Measurements from ENCODE around the gene KIF26A.

KIF26A gene

DNA sequence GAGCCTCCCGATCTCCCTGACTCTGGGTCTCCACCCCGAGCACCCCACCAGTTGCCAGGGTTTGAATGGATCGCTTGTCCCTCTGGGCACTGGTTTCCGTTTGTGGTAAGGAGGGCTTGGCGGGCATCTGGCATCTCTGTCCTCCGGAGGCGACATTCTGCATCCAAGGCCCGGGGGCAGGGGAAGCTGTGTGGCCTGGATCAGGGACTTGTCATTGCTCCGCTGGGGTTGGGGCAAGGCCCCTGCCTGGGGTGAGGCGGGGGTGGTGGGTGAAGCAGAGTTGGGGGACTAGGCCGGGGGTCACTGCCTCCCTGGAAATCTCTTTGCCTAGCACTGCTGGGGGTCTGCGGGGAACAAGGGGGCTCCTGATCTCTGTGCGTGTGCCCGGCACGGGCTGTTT lies 30.2 kb downstream of the KIF26A start:
- Histone ChIP-seq H3K27me3 (replicated peaks in 2 of 5; ENCODE audit: control insufficient read depth in 4 of 5, insufficient read depth in 5 of 5, low read length in 4 of 5) (no peaks in the 10 kb centered on the region), H3K9me3 (ENCODE audit: control extremely low read depth in 1 of 5, control insufficient read depth in 4 of 5, insufficient read depth in 2 of 5, low read depth in 1 of 5, low read length in 4 of 5) (no peaks in the 10 kb centered on the region), H3K36me3 (ENCODE audit: control insufficient read depth in 4 of 4, insufficient read depth in 4 of 4, low read length in 3 of 4) (no peaks in the 10 kb centered on the region), H3K27ac (ENCODE audit: insufficient read depth in 1 of 2, low read depth in 1 of 2, low read length in 2 of 2, poor library complexity in 1 of 2, severe bottlenecking in 2 of 2) (no peak overlapping the region), H3K4me1 (ENCODE audit: control extremely low read depth in 1 of 4, control insufficient read depth in 4 of 4, insufficient read depth in 4 of 4, low read length in 3 of 4) (no peaks in the 10 kb centered on the region), H3K4me3 (ENCODE audit: control insufficient read depth in 1 of 7, extremely low read depth in 1 of 7, insufficient read depth in 4 of 7, low read depth in 2 of 7, low read length in 6 of 7) (no peak overlapping the region)
- POLR2A ChIA-PET: no interaction called here
- no peak for DNase-seq
- WGBS (ENCODE audit: insufficient coverage): 97% methylated on average over 11 of the region's 15 CpGs
- CTCF ChIA-PET: no interaction called here

DNA sequence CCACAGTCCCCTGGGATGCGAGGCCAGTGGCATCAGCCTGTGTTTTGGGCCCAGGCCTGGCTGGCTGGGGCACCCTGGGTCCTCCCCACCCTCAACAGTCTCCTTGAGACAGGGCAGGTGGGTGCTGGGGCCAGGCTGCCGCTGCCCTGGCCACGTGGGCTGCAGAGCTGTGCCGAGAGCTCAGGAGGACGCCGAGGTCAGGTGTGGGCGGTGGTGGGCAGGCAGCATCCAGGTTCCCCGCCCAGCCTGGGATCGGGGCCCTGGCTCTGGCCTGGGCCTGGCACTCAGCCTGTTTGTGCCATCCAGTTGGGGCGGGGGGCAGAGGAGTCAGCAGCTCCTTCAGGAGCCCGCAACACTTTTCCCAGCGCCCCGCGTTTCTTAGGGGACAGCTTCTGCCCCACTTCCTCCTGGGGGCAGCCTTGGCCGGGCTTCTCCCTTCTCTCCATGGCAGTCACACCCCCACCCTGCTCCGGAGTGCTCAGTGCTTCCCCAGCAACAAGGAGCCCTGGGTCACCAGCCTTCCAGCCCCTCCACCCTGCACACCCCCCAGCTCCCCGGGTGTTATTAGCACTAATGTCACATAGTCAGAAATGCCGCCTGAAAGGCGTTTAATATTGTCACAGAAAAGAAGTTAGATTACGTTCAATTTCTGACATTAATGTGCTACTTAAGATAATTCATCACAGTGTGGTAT lies 30.8 kb downstream of the KIF26A start:
- ChIA-PET CTCF (no interaction called here), POLR2A (no interaction called here)
- Histone ChIP-seq H3K36me3 (ENCODE audit: control insufficient read depth in 4 of 4, insufficient read depth in 4 of 4, low read length in 3 of 4) (no peaks in the 10 kb centered on the region), H3K4me1 (ENCODE audit: control extremely low read depth in 1 of 4, control insufficient read depth in 4 of 4, insufficient read depth in 4 of 4, low read length in 3 of 4) (no peaks in the 10 kb centered on the region), H3K4me3 (ENCODE audit: control insufficient read depth in 1 of 7, extremely low read depth in 1 of 7, insufficient read depth in 4 of 7, low read depth in 2 of 7, low read length in 6 of 7) (no peak overlapping the region), H3K27me3 (replicated peaks in 2 of 5; ENCODE audit: control insufficient read depth in 4 of 5, insufficient read depth in 5 of 5, low read length in 4 of 5) (no peaks in the 10 kb centered on the region), H3K9me3 (ENCODE audit: control extremely low read depth in 1 of 5, control insufficient read depth in 4 of 5, insufficient read depth in 2 of 5, low read depth in 1 of 5, low read length in 4 of 5) (no peaks in the 10 kb centered on the region), H3K27ac (ENCODE audit: insufficient read depth in 1 of 2, low read depth in 1 of 2, low read length in 2 of 2, poor library complexity in 1 of 2, severe bottlenecking in 2 of 2) (no peak overlapping the region)
- DNase-seq: no peak
- 87% methylated on average over 19 of the region's 20 CpGs for WGBS (ENCODE audit: insufficient coverage)

DNA sequence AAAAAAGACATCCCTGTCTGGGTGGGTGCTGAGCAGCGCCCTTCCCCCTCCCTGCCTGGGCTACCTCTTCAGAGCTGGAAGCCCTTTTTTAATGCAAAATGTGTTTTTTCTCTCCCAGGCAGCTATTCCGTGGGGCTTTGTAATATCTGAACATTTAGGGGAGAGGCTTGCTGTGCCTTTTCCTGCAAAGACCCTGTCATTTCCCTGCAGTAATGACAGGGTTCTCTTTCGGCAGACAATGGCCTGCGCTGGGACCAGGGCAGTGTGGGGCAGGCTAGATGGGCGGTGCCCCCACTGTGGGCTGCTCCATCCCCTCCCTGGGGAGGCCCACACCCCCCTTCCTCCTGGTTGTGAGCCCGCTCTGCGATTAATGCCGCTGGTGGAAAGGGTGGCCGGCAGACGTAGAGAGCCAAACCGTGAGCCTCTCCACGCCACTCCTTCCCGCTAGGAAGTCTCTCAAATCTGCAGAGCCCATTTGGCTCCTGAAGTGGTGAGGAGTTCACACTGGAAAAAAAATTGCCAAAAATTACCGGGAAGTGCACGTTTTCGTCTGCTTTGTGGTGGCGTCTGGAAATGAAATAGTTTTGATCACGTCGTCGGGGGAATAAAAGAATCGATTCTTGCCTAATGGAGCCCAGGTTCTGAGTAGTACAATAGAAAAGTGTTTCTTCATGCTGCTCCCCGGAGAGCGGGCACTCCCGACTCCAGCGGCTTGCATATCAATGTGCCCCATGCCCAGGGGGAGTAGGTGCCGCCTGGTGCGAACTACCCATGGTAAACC lies 31.5 kb downstream of the KIF26A start:
- DNase-seq: no peak
- Histone ChIP-seq H3K9me3 (ENCODE audit: control extremely low read depth in 1 of 5, control insufficient read depth in 4 of 5, insufficient read depth in 2 of 5, low read depth in 1 of 5, low read length in 4 of 5) (no peaks in the 10 kb centered on the region), H3K4me3 (ENCODE audit: control insufficient read depth in 1 of 7, extremely low read depth in 1 of 7, insufficient read depth in 4 of 7, low read depth in 2 of 7, low read length in 6 of 7) (no peak overlapping the region), H3K36me3 (ENCODE audit: control insufficient read depth in 4 of 4, insufficient read depth in 4 of 4, low read length in 3 of 4) (no peaks in the 10 kb centered on the region), H3K4me1 (ENCODE audit: control extremely low read depth in 1 of 4, control insufficient read depth in 4 of 4, insufficient read depth in 4 of 4, low read length in 3 of 4) (no peaks in the 10 kb centered on the region), H3K27me3 (replicated peaks in 2 of 5; ENCODE audit: control insufficient read depth in 4 of 5, insufficient read depth in 5 of 5, low read length in 4 of 5) (no peaks in the 10 kb centered on the region), H3K27ac (ENCODE audit: insufficient read depth in 1 of 2, low read depth in 1 of 2, low read length in 2 of 2, poor library complexity in 1 of 2, severe bottlenecking in 2 of 2) (no peak overlapping the region)
- POLR2A ChIA-PET: no interaction called here
- CTCF ChIA-PET: no interaction called here
- 83% methylated on average over 20 of the region's 27 CpGs for WGBS (ENCODE audit: insufficient coverage)

DNA sequence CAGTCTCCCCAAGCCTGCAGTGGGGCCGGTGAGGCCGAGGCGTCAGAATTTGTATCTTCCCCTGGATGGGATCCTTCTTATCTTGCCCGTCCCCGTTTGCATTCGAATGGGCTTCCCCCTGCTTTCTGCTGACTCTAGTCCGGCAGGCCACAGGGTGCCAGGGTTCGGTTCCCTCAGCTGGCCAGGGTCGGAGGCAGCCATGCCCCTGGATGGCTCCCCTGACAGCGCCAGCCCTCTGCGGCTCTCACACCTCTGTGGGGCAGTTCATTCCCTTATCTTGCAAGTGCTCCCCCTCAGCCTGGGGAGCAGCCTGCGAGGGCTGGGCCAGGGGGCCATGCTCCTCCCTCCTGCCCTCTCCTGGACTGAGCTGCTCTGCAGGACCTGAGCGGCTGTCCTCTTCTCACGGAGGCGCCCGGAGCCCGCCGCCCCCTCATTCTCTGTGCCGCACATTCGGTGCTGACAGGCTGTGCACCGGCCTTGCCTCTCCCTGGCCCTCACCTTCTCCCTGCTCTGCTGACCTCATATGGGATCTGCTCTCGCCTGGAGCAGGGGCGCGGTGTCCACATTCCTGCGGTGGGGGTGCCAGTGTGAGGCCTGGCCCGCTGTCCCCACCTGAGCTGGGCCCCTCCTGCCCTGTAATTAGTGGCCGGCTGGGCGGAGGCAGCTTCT lies 32.8 kb downstream of the KIF26A start:
- Histone ChIP-seq H3K9me3 (ENCODE audit: control extremely low read depth in 1 of 5, control insufficient read depth in 4 of 5, insufficient read depth in 2 of 5, low read depth in 1 of 5, low read length in 4 of 5) (no peaks in the 10 kb centered on the region), H3K4me3 (ENCODE audit: control insufficient read depth in 1 of 7, extremely low read depth in 1 of 7, insufficient read depth in 4 of 7, low read depth in 2 of 7, low read length in 6 of 7) (no peak overlapping the region), H3K27ac (ENCODE audit: insufficient read depth in 1 of 2, low read depth in 1 of 2, low read length in 2 of 2, poor library complexity in 1 of 2, severe bottlenecking in 2 of 2) (no peak overlapping the region), H3K36me3 (ENCODE audit: control insufficient read depth in 4 of 4, insufficient read depth in 4 of 4, low read length in 3 of 4) (no peaks in the 10 kb centered on the region), H3K27me3 (replicated peaks in 2 of 5; ENCODE audit: control insufficient read depth in 4 of 5, insufficient read depth in 5 of 5, low read length in 4 of 5) (no peaks in the 10 kb centered on the region), H3K4me1 (ENCODE audit: control extremely low read depth in 1 of 4, control insufficient read depth in 4 of 4, insufficient read depth in 4 of 4, low read length in 3 of 4) (no peaks in the 10 kb centered on the region)
- CTCF ChIA-PET: no interaction called here
- no peak for DNase-seq
- POLR2A ChIA-PET: no interaction called here
- 97% methylated on average over 23 of the region's 28 CpGs for WGBS (ENCODE audit: insufficient coverage)

DNA sequence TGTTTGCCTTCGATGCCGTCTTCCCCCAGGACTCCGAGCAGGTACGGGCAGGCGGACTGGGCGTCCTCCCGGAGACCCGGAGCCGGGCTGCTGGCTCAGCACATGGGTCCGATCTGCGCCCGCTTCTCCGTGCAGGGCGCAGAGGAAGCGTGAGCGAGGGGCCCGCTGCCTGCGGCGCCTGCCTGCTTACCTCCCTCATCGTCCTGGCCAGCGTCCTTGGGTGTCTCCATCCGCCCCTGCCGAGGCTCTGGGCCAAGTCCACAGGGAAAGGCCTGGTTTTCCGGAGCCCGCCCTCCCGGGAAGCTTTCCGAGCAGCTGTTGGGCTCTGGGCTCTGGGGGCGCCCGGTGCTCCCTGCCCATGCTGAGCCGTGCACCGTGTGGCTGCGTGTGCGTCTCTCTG lies 33.5 kb downstream of the KIF26A start:
- no peak for DNase-seq
- H3K4me3 ChIP-seq (ENCODE audit: control insufficient read depth in 1 of 7, extremely low read depth in 1 of 7, insufficient read depth in 4 of 7, low read depth in 2 of 7, low read length in 6 of 7): no peak overlapping the region
- ChIA-PET POLR2A (no interaction called here), CTCF (no interaction called here)
- no peaks in the 10 kb centered on the region for H3K4me1 ChIP-seq (ENCODE audit: control extremely low read depth in 1 of 4, control insufficient read depth in 4 of 4, insufficient read depth in 4 of 4, low read length in 3 of 4)
- 97% methylated on average over 33 of the region's 33 CpGs for WGBS (ENCODE audit: insufficient coverage)
- no peak overlapping the region for H3K27ac ChIP-seq (ENCODE audit: insufficient read depth in 1 of 2, low read depth in 1 of 2, low read length in 2 of 2, poor library complexity in 1 of 2, severe bottlenecking in 2 of 2)
- no peaks in the 10 kb centered on the region for H3K9me3 ChIP-seq (ENCODE audit: control extremely low read depth in 1 of 5, control insufficient read depth in 4 of 5, insufficient read depth in 2 of 5, low read depth in 1 of 5, low read length in 4 of 5)
- H3K36me3 ChIP-seq (ENCODE audit: control insufficient read depth in 4 of 4, insufficient read depth in 4 of 4, low read length in 3 of 4): no peaks in the 10 kb centered on the region
- no peaks in the 10 kb centered on the region for H3K27me3 ChIP-seq (replicated peaks in 2 of 5; ENCODE audit: control insufficient read depth in 4 of 5, insufficient read depth in 5 of 5, low read length in 4 of 5)

DNA sequence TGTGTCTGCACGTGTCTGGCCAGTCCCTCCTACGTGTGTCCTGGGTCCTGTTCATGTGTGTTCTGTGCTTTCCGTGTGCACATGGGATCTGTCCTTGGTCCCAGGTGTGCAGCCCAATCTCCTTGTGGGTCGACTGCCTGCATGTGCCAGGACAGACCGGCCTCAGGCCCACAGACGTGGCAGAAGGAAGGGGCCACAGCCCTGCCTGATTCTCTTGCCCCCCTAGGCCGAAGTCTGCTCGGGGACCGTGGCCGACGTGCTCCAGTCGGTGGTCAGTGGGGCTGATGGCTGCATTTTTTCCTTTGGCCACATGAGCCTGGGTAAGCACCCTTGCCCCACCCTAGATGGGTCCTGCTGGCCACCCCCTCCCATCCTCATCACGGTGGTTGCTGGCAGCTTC lies 34.0 kb downstream of the KIF26A start:
- Histone ChIP-seq H3K36me3 (ENCODE audit: control insufficient read depth in 4 of 4, insufficient read depth in 4 of 4, low read length in 3 of 4) (no peaks in the 10 kb centered on the region), H3K4me3 (ENCODE audit: control insufficient read depth in 1 of 7, extremely low read depth in 1 of 7, insufficient read depth in 4 of 7, low read depth in 2 of 7, low read length in 6 of 7) (no peak overlapping the region), H3K4me1 (ENCODE audit: control extremely low read depth in 1 of 4, control insufficient read depth in 4 of 4, insufficient read depth in 4 of 4, low read length in 3 of 4) (no peaks in the 10 kb centered on the region), H3K9me3 (ENCODE audit: control extremely low read depth in 1 of 5, control insufficient read depth in 4 of 5, insufficient read depth in 2 of 5, low read depth in 1 of 5, low read length in 4 of 5) (no peaks in the 10 kb centered on the region), H3K27me3 (replicated peaks in 2 of 5; ENCODE audit: control insufficient read depth in 4 of 5, insufficient read depth in 5 of 5, low read length in 4 of 5) (no peaks in the 10 kb centered on the region), H3K27ac (ENCODE audit: insufficient read depth in 1 of 2, low read depth in 1 of 2, low read length in 2 of 2, poor library complexity in 1 of 2, severe bottlenecking in 2 of 2) (no peak overlapping the region)
- DNase-seq: no peak
- WGBS (ENCODE audit: insufficient coverage): 98% methylated on average over 12 of the region's 13 CpGs
- ChIA-PET POLR2A (no interaction called here), CTCF (no interaction called here)

DNA sequence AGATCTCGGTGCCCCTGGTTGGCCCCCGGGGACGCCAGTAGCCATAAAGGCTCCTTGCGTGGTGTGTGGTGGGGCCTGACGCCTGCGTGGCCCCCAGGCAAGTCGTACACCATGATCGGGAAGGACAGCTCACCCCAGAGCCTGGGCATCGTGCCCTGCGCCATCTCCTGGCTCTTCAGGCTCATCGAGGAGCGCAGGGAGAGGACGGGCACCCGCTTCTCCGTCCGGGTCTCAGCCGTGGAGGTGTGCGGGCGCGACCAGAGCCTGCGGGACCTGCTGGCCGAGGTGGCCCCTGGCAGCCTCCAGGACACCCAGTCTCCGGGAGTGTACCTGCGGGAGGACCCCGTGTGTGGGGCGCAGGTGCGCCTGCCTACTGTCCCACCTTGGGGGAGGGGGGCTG lies 34.5 kb downstream of the KIF26A start:
- no peak overlapping the region for H3K4me3 ChIP-seq (ENCODE audit: control insufficient read depth in 1 of 7, extremely low read depth in 1 of 7, insufficient read depth in 4 of 7, low read depth in 2 of 7, low read length in 6 of 7)
- no peaks in the 10 kb centered on the region for H3K4me1 ChIP-seq (ENCODE audit: control extremely low read depth in 1 of 4, control insufficient read depth in 4 of 4, insufficient read depth in 4 of 4, low read length in 3 of 4)
- ChIA-PET POLR2A (no interaction called here), CTCF (no interaction called here)
- no peaks in the 10 kb centered on the region for H3K36me3 ChIP-seq (ENCODE audit: control insufficient read depth in 4 of 4, insufficient read depth in 4 of 4, low read length in 3 of 4)
- H3K27ac ChIP-seq (ENCODE audit: insufficient read depth in 1 of 2, low read depth in 1 of 2, low read length in 2 of 2, poor library complexity in 1 of 2, severe bottlenecking in 2 of 2): no peak overlapping the region
- no peak for DNase-seq
- no peaks in the 10 kb centered on the region for H3K27me3 ChIP-seq (replicated peaks in 2 of 5; ENCODE audit: control insufficient read depth in 4 of 5, insufficient read depth in 5 of 5, low read length in 4 of 5)
- 95% methylated on average over 24 of the region's 27 CpGs for WGBS (ENCODE audit: insufficient coverage)
- no peaks in the 10 kb centered on the region for H3K9me3 ChIP-seq (ENCODE audit: control extremely low read depth in 1 of 5, control insufficient read depth in 4 of 5, insufficient read depth in 2 of 5, low read depth in 1 of 5, low read length in 4 of 5)
